Osteoblast (primary cell): ENCODE results near the gene XBP1. TPM values are rescaled to one million over a fixed set of nuclear protein-coding genes. Genes with fewer than 3 reads are reported as not detected.

Experiments
- DNase-seq: peaks from one replicate; pipeline ENCODE4 v3.0.0; 2011; ENCODE audit warnings: low spot score, mixed read lengths; ENCODE audit not compliant: insufficient read length; ENCODE audit errors: missing footprints
- H2AFZ ChIP-seq: 2 replicates; pipeline ENCODE4 v1.6.0; 2011; ENCODE audit warnings: mild to moderate bottlenecking, low read length
- H3K27ac ChIP-seq: 2 replicates; pipeline ENCODE4 v1.5.1; 2011; ENCODE audit warnings: mild to moderate bottlenecking, low read depth, low read length, moderate library complexity
- H3K27me3 ChIP-seq: 2 replicates; pipeline ENCODE4 v1.6.0; 2012; ENCODE audit warnings: mild to moderate bottlenecking, control low read depth, inconsistent platforms, low read length, moderate library complexity; ENCODE audit not compliant: insufficient read depth
- H3K36me3 ChIP-seq: 2 replicates; pipeline ENCODE4 v1.5.1; 2011; ENCODE audit warnings: mild to moderate bottlenecking, low read length, control low read depth, moderate library complexity; ENCODE audit not compliant: insufficient read depth
- H3K4me1 ChIP-seq: 2 replicates; pipeline ENCODE4 v1.5.1; 2011; ENCODE audit warnings: mild to moderate bottlenecking, low read length, control low read depth, moderate library complexity; ENCODE audit not compliant: insufficient read depth
- H3K4me2 ChIP-seq: 2 replicates; pipeline ENCODE4 v1.6.0; 2011; ENCODE audit warnings: mild to moderate bottlenecking, low read length; ENCODE audit not compliant: insufficient read depth
- H3K4me3 ChIP-seq: fragments of 200-600 bp; sonication (generic); 3 replicates; pipeline ENCODE4 v1.5.1; 2012; ENCODE audit warnings: mild to moderate bottlenecking, low read length, inconsistent platforms; ENCODE audit not compliant: insufficient read depth
- H3K79me2 ChIP-seq: 2 replicates; pipeline ENCODE4 v1.6.0; 2012; ENCODE audit warnings: mild to moderate bottlenecking, low read length, control low read depth, inconsistent platforms; ENCODE audit not compliant: insufficient read depth
- H3K9me3 ChIP-seq: 2 replicates; pipeline ENCODE4 v1.5.1; 2011; ENCODE audit warnings: low read depth, low read length, control low read depth
- H4K20me1 ChIP-seq: 2 replicates; pipeline ENCODE4 v1.6.0; 2012; ENCODE audit warnings: mild to moderate bottlenecking, low read length, control low read depth; ENCODE audit not compliant: insufficient read depth
- total RNA-seq: library from RNA; depleted of rRNA; stranded (reverse); fragments of >200 nt; gene quantifications from 2 replicates; pipeline ENCODE4 v1.2.3, GENCODE V29; 2012
- TF ChIP-seq, protein P1 (sequence below): IDR thresholded peaks from 2 replicates; pipeline ENCODE4 v1.5.1; 2011; ENCODE audit warnings: mild to moderate bottlenecking, low read depth, low read length, moderate library complexity; ENCODE audit errors: extremely low read depth

Gene XBP1
- total RNA-seq, 1 donor = 219 TPM

DNA sequence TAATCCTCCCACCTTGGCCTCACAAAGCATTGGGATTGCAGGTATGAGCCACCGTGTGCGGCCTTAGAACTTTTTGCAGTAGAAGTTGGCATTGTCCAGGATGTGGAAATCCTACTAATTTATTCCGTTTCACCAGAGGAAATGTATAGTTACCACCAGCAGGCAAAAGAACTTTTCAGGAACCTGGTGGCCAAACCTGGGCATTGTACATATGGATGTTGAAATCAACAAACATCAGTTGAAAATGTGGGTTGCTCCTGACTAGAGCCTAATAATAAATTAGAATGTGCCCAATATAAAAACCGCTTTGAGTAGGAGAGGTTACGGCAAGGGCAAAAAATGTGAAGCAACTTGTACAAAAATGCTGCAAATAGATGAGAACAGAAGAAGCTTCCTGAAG, 40.7 kb upstream of the XBP1 start:
- Histone ChIP-seq H3K27me3 (no peaks in the 10 kb centered on the region), H3K27ac (no peak overlapping the region), H3K4me1 (no peaks in the 10 kb centered on the region), H3K4me2 (no peak overlapping the region), H3K9me3 (peaks cover 2% of the 10 kb centered on the region), H3K79me2 (no peaks in the 10 kb centered on the region), H3K36me3 (no peaks in the 10 kb centered on the region), H4K20me1 (no peaks in the 10 kb centered on the region), H3K4me3 (no peak overlapping the region), H2AFZ (no peak overlapping the region)
- TF ChIP-seq, protein P1, sequence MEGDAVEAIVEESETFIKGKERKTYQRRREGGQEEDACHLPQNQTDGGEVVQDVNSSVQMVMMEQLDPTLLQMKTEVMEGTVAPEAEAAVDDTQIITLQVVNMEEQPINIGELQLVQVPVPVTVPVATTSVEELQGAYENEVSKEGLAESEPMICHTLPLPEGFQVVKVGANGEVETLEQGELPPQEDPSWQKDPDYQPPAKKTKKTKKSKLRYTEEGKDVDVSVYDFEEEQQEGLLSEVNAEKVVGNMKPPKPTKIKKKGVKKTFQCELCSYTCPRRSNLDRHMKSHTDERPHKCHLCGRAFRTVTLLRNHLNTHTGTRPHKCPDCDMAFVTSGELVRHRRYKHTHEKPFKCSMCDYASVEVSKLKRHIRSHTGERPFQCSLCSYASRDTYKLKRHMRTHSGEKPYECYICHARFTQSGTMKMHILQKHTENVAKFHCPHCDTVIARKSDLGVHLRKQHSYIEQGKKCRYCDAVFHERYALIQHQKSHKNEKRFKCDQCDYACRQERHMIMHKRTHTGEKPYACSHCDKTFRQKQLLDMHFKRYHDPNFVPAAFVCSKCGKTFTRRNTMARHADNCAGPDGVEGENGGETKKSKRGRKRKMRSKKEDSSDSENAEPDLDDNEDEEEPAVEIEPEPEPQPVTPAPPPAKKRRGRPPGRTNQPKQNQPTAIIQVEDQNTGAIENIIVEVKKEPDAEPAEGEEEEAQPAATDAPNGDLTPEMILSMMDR = no peak
- DNase-seq = no peak

DNA sequence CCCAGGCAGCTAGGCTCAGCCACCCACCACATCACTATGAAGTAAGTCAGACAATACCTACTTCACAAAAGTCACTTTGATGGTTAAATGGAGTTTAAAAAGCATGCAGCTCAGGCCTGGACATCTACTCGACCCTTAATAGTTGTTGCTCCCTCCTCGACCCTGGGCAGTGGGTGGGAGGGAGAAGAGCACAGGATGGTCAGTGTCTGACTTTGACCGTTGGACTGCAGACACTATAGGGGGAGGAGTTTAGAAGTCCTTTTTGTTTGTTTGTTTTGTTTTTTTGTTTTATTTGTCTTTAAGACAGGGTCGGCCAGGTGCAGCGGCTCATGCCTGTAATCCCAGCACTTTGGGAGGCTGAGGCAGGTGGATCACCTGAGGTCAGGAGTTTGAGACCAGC, 38.6 kb upstream of the XBP1 start:
- TF ChIP-seq, protein P1 = no peak
- Histone ChIP-seq H2AFZ (no peak overlapping the region), H3K79me2 (no peaks in the 10 kb centered on the region), H3K4me2 (no peak overlapping the region), H3K27me3 (no peaks in the 10 kb centered on the region), H3K27ac (no peak overlapping the region), H3K4me3 (no peak overlapping the region), H3K4me1 (no peaks in the 10 kb centered on the region), H3K36me3 (no peaks in the 10 kb centered on the region), H3K9me3 (no peaks in the 10 kb centered on the region), H4K20me1 (peaks cover 2% of the 10 kb centered on the region)
- DNase-seq = no peak

DNA sequence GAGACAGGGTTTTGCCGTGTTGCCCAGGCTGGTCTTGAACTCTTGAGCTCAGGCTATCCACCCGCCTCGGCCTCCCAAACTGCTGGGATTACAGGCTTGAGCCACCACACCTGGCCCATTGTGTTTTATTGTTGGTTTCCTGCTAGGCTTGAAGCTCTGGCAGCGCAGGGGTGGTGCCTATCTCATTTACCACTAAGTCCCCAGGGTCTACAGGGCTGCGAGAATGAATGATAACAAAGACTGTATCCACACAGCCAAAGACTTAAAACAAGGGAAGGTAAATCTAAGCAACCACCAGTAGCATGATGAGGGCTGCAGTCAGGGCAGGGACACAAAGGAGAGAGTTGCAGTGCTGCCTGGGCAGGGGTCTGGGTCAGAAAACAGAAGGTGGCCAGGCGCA, 37.3 kb upstream of the XBP1 start:
- no peaks in the 10 kb centered on the region for H3K79me2 ChIP-seq
- no peak overlapping the region for H3K4me2 ChIP-seq
- no peak overlapping the region for H2AFZ ChIP-seq
- H3K9me3 ChIP-seq = no peaks in the 10 kb centered on the region
- H3K4me3 ChIP-seq = no peak overlapping the region
- H3K27me3 ChIP-seq = no peaks in the 10 kb centered on the region
- no peak for DNase-seq
- TF ChIP-seq, protein P1 = no peak
- H3K27ac ChIP-seq = no peak overlapping the region
- H3K36me3 ChIP-seq = no peaks in the 10 kb centered on the region
- H4K20me1 ChIP-seq = peaks cover 3% of the 10 kb centered on the region
- no peaks in the 10 kb centered on the region for H3K4me1 ChIP-seq

DNA sequence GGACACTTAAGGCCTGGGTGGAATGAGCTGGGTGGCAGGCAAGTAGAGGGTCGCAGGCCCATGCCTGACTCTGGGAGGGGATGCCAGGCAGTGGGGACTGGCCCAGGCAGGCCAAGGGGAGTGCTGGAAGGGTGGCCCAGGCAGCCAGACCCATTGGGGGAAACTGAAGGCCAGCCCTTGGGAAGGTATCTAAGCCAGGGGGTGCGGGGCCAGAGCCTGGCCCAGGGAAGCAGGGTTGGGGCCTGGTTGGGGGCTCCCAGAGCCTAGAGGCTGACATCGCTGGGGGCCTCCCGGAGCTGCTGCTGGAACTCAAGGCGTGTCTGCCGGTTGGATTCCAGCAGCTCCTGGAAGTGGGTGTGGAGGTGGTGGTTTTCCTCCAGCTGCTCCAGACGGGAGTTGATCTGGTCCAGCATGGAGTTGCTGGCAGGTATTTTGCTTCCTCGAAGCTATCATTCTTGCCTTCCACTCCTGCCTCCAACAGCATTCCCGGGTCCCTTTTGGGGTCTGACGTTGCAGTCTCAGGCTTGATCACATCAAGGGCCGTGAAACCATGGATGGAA, 35.3 kb upstream of the XBP1 start:
- Histone ChIP-seq H3K9me3 (no peaks in the 10 kb centered on the region), H4K20me1 (peaks cover 3% of the 10 kb centered on the region), H3K4me1 (no peaks in the 10 kb centered on the region), H3K4me3 (no peak overlapping the region), H3K4me2 (no peak overlapping the region), H3K27me3 (no peaks in the 10 kb centered on the region), H2AFZ (no peak overlapping the region), H3K27ac (no peak overlapping the region), H3K36me3 (no peaks in the 10 kb centered on the region), H3K79me2 (no peaks in the 10 kb centered on the region)
- DNase-seq = no peak
- TF ChIP-seq, protein P1 = no peak
